GM18907 (cell line): ENCODE results near the gene SLC13A4.
"Not testable (repeated sequence)": the region's sequence is repeated elsewhere in the genome, so short reads cannot be mapped to it uniquely, and the experiment has no call there.

ENCODE experiments used
- ATAC-seq: cut with Tn5 transposase; IDR thresholded peaks from one replicate; pipeline ENCODE4 v1.9.1; 2021; ENCODE audit warnings: mild to moderate bottlenecking, moderate library complexity; ENCODE audit not compliant: unreplicated experiment

The SLC13A4 gene

DNA sequence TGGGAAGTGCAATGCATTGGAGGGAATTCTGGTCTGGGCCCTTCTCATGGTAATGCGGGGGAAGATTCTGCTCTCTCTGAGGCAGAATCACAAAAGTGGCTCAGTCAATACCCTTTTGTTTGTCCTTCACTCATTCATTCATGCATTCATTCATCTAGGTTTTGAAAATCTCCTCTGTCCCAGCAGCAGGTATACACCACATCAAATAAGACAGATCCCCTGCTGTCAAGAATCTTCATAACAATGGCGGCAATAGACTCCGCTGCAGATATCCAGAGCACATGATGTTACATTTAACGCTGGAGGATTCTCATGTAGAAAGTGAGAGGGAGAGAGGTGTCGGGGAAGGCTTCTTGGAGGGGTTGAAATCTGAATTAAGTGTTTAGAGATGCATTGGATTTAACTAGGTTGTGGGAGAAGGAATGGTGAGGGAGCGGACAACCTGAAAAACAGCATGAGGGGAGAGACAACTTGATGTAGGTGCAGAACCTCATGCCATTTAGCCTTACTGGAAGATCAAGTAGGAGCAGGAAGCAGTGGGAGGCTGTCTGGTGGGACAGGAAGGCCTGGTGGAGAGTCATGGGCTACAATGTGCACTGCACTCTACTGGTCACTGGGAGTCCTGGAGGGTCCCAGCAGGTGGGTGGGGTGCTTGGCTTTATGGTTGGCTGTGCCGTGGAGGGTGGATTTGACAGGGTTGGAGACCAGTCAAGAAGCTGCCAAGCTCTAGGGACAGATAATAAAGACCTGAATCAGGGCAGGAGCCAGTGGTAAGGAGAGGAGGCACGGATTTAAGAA lies 25.8 kb upstream of the SLC13A4 start:
- ATAC-seq: no peak

DNA sequence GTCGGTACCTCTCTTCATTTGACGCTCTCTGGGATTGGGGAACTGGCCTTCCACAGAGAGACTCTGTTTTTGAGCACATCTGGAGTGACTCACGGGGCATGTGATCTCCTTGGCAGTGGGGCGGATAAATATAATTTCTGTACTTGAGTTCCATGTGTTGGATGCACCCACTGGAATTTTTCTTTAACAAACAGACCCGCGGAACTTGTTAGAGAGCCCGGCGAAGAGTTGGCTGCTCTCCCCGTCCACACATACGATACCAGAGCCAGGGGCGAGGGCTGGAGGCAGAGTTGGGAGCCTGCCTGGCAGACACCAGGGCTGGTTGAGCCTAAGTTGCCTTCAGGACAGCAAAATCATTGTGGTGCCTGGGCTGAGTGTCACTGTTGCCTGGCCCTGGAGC lies 20.8 kb upstream of the SLC13A4 start, which contains the start of gene FAM180A:
FAM180A (minus strand) TSS at position 44 of the 400 bp plus-strand sequence. CDS start 233 bp downstream, outside the sequence.
- no peak for ATAC-seq

DNA sequence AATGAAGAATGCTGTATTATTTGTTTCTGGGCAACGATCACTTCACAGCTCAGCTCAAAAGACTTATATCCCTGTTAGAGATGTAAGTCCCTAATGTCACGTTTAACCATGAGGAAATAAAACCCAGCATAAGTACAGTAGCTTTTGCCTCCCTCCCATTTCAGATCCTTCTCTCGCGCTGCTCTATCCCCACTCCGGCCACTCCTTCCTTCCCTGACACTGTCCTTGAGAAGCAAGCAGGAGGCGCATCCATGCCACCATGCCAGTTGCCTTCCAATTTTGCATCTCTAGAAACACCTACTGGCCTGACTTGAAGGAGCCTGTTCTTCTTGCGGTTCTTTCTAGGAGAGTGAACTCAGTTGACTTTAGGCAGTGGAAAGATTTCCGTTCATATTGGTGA lies 19.4 kb upstream of the SLC13A4 start:
- no peak for ATAC-seq

DNA sequence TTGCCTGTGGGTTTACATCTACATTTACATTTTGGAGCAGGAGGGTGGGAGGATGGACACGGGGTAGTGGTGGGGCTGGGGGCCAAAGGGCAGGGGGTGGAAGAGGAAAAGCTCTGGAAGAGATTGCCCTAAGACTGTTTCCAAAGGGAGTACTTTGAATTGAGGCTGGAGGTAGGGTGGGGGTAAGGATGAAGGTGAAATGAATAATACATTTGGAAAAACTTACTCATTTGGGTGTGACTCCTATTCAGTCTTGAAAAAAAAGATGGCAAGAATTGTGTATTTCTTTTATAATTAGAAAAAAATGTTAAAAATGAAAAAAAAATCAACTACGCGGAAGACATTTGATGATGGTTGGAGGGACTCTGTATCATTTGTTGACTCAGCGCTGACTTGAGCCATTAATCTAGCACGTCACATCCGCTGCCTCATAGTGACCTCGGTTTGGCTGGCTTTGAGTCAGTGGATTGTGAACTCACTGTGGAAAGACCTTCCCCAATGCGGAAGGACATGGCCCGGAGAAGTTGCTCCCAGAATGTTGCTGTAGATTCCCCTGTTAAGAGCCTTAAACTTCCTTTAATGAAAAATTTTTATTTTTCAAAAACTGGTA lies 17.8 kb upstream of the SLC13A4 start:
- ATAC-seq: no peak

DNA sequence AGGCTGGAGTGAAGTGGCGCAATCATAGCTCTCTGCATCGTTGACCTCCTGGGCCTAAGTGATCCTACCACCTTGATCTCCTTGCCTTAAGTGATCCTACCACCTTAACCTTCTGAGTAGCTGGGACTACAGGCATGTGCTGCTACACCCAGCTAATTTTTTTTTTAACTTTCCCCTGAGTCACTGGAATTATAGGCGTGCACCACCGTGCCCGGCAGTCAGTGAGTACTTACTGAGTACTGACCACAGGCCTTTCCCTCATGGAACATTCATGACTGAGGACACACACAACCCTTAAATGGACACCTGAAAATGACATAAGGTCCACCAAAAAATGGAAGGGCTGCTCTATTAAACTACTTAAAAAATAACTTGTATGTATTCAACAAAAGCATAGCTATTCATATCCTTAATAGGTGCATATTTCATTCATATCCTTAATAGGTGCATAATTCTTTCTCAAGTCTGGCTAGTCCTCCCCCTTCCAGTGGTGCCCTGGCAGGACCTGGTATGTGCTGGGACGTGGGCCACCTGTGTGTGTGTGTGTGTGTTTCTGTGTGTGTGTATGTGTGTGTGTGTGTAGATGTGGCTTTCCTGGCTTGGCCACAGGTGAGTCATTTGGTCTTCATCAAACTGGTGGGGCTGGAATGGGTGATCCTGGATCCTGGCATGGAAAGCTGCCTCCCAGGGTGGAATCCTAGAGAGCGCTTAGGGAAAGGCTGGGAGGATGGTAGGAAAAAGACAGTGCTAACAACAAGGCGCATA lies 17.1 kb upstream of the SLC13A4 start:
- ATAC-seq: no peak

DNA sequence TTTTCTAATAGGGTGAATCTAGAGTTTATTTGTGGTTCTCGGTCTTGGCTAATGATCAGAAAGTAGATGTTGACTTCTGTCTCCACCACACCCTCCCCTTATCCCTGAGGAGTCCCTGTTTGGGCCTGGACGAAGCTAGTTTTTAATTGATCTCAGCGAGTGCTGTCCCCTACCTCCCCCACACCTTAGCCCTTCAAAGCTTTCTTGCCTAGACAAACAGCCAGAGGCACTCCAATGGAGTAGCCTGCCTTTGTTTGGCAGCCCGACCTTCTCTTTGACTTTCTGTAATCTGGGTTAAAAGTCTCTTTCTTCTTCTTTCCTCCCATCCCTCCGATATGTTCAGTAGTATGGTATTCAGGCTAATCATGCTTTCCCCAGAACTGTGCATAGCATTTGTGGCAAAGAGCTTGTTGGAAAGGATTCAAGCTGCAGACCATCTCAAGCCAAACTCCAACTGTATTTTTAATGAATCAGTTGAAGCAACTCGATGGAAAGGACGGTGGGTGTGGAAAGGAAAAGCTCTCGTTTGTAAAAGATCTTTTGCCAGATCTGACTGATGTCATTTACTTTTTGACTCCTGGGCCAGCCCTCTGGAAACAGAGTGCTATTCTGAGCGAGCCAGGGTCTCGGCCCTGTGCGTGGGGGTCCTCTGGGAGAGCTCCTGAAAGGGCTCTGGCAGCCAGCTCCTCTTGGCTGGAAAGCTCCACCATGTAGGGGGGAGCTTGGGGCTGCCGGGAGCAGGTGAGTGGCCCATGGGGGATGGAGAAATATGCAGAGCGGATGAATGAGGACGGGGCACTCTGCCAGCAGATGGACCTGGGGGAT lies 16.1 kb upstream of the SLC13A4 start:
- no peak for ATAC-seq

DNA sequence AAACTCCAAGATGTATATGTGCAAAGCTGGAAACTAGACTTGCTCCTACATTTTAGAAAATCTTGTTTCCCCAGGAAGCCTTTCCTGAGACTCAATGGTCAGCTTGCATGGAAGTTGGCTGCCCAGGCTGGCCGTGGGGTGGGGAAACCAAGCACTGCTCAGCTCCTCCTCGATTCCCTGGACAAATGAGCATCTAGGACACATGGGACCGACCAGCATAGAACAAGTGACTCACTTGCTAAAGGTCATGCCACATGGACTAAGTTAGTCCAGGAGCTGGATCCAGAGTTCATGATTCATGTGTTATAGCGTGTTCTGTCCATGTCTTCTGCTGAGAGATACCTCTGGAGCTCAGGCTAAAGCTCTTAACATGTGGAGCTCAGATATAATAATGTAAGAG lies 14.4 kb upstream of the SLC13A4 start:
- ATAC-seq: no peak

DNA sequence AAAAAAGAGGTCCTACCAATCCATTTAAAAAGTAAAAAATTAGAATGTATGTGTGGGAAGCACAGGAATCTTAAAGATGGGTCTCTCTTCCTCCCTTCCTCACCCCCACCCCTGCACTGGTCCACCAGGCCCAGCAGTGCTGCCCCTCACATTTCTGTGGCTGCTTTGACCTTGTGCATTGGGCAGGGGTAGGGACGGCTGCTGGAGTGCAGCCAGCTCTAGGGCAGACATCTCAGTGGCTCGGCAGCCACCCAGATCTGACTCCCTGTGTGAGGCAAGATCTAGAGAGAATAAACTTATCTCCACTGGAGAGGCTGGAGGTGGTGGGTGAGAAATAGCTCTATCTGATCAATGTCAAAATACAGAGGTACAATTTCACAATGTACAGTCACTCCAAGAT lies 13.9 kb upstream of the SLC13A4 start:
- ATAC-seq: no peak

DNA sequence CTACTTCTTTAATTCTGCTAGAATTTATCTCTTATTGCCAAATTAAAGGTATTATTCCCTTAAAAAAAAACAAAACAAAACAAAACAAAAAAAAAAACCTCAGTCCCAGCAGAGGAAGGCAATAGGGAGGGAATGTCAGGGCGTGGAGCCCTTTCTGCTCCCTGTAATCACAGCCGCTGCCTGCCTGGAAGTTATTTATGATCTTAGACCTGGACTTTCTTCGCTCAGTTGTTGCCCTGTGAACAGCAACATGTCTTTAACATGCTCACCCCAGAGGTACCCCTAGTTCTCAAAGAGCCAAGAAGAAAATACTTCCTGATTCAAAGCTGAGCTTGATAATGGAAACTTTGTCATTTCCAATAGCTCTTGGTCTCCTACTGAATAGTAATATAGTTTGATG lies 12.9 kb upstream of the SLC13A4 start:
- ATAC-seq: no peak

DNA sequence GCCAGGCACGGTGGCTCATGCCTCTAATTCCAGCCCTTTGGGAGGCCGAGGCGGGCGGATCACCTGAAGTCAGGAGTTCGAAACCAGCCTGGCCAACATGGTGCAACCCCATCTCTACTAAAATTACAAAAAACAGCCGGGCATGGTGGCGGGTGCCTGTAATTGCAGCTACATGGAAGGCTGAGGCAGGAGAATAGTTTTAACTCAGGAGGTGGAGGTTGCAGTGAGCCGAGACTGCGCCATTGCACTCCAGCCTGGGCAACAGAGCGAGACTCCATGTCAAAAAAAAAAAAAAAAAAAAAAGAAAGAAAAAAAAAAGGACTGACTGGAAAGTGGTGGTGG lies 9.3 kb upstream of the SLC13A4 start:
- ATAC-seq: not testable (repeated sequence)

DNA sequence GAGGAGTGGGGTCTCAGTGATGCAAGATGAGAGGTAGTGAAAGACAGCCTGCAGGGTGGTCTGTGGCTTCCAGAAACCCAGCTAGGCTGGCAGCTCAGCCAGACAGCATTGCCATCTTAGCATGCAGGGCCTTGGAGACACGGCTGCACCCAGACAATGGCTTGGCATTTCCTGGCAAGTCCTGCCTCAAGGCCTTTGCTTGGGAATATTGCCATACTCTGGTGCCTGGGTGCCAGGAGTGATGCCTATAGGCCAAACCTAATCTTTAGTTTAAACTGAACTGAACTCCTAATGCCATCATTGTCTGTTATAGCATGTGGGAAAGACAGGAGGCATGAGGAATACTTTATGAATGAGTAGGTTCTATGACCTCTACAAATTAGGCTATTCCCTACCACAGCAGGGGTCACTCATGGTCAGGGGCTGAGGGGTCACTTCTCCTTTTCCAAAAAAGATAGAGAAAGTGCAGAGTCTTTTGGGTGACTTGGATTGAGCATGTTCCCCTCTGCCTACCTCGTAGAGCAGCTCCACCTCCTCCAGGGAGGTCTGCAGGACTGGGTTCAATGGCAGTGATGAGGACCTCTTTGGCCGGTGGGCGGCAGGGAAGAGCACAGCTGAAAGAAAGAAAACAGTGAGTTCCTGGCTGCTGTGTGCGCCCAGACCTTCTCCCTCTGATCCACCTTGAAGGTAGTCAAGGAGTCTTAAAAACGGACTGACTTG lies 8.8 kb upstream of the SLC13A4 start:
- no peak for ATAC-seq

DNA sequence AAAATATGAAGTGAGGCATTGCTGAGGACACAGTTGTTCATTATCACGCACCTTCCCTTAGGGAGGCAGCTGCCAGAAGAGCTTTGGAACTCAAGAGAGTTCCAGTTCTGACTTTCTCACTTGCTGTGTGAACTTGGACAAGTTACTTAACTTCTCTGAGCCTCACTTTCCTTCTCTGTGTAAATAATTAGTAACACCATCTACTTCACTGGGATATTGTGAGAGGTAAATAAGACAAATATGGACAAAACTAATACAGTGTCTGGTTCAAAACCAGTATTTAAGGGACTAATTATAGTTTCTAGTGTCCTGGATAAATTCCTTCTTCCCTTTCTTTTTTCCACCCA lies 6.3 kb upstream of the SLC13A4 start:
- ATAC-seq: no peak

DNA sequence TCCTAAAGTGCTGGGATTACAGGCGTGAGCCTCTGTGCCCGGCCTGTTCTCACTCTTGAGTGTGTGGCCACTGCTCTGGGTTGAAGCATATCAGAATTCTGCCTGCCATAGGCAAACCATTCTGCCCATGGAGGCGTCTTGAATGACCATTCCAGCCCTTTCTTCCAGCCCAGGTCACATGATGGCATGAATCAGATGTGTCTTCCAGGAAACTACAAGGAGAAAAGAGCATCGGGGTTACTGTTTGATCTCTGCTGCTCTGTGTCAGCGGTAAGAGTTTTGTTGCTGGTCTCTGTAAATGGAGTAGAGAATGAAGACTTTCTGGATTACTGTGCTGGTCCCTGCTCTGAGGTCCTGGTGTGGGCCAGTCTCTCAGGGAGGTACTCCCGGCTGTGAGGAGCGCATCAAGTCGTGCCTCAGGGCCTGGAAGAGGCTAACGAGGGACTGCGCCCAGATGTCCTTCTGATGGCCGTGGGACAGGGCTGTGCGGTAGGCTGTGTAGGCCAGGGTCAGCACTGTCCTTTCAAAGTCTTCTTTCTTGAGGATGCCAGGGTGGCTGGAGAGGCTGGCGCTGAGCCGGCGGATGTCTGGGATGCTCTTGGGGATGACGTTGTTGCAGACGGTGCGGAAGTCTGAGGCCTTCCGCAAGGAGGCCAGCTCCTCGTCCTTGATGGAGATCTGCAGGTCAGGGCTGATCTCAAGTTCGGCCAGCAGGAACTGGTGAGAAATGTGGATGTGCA lies 5.8 kb upstream of the SLC13A4 start:
- no peak for ATAC-seq

DNA sequence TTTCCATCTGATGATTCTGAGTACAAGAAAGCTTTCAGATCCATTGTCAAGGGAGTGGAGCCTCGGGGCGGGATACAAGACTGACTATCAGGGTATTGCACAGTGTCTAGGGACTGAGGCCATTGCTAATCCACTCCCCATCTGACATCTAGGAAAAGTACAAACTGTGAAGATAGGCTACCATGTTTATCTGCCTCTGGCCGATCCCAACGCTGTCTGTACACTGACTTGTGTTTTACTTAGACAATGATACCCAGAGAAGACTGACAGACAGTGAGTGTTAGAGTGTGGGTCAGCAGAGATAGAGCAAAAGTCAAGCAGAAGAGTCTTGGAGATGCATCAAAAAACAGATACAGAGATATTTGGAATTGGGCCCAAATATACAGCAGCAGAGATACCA lies 3.1 kb upstream of the SLC13A4 start:
- ATAC-seq: no peak

DNA sequence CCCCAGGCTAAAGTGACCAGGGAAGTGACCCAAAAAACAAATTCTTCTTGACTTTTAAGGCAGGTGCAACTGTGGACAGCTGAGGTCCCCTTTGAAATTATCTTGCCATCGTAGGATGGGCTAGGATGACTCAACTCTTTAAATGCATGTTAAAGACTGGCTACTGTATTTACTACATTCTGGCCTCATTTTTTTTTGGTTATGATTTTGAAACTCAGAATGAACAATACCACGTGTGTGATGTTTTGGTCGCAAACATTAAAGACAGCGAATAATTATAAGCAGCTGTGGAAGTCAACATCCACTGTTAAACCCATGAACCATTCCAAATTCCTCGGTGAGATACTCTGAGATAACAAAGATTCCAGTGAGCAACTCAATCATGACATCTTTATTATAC lies 1.2 kb upstream of the SLC13A4 start:
- ATAC-seq: no peak

DNA sequence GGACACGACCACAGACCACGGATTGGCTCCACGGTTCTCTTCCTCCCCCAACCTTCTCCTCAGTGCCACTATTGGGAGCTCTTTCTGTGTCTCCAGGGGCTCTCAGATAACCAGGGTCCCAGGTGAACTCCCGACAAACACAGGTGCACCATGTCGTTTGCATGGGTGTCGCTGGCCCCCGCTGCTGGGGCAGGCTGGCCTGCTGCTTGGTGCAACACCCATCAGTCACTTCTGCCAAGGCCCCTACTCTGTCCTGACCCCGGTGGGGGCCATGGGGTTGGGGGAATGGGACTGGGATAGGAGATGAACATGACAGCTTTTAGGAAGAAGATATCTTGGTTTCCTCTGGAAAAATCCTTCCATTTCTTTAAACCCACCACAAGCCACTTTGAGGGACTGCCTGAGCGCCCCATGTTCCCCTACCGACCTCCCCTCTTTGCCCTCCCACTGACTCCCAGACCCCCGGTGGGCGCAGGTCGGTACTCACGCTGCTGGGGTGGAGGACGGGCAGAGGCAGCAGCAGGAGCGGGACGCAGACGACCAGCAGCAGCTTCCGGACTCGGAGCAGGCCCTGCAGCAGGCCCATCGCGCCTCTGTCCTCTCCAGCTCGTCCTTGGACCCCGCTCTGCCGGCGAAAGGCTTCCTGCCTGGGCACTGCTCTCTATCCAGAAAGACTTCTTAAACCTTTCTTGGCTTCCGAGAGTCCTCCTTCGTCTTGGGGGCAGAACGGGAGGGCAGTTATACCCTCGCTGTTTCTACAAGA lies 894 bp downstream of the SLC13A4 start:
- ATAC-seq: no peak

DNA sequence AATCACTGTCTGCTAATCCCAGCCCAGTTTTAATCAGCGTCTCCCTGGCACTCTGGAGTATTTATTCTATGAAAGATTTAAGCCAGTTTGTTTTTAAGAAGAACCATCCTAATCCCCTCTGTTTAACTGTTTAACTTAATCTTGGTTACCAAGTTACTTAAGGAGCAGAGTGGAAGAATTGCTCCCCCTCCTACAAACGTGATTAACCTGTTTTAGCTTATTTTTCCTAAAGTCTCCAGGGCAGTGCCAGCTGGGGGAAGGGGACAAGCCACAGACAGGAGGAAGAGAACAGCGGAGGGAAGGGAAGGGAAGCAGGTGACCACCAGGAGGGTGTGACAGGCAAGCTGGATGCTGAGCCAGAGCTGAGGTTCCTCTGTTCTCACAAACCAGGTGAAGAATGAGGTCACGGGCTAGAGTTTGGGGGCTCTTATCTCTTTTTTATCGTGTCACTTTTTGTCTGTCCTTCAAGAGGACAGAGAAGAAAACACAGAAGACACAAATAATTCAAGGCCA lies 1.7 kb downstream of the SLC13A4 start:
- ATAC-seq: no peak

DNA sequence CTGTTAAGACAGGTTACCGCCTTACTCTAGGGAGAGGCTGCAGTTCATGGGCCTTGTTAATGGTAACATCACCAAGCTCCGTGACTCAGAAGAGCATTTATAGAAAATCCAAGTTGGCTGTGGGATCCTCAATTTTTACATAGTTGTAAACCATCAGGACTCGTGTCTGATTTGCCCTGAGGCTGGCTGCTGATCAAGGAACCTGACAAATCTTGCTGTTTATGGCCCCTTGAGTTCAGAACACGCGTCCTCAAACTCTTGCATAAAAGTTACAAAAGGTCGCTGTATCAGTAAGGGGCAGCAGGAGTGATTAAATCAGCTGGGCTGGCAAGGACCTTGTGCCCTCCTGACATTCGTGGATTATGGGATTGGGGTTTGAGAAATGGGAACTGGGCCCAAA lies 4.6 kb downstream of the SLC13A4 start:
- ATAC-seq: no peak
